DMS 273 (cell line): ENCODE results near the gene ENAH.

Source experiments
- DNase-seq: peaks from one replicate; lab custom pipeline; 2025; ENCODE audit not compliant: unreplicated experiment; lab: John Stamatoyannopoulos, UW

The ENAH gene

GRCh38 chr1:225441314-225442122, 211.4 kb downstream of the ENAH start:
- peak; percentile 45 for DNase-seq

DNA sequence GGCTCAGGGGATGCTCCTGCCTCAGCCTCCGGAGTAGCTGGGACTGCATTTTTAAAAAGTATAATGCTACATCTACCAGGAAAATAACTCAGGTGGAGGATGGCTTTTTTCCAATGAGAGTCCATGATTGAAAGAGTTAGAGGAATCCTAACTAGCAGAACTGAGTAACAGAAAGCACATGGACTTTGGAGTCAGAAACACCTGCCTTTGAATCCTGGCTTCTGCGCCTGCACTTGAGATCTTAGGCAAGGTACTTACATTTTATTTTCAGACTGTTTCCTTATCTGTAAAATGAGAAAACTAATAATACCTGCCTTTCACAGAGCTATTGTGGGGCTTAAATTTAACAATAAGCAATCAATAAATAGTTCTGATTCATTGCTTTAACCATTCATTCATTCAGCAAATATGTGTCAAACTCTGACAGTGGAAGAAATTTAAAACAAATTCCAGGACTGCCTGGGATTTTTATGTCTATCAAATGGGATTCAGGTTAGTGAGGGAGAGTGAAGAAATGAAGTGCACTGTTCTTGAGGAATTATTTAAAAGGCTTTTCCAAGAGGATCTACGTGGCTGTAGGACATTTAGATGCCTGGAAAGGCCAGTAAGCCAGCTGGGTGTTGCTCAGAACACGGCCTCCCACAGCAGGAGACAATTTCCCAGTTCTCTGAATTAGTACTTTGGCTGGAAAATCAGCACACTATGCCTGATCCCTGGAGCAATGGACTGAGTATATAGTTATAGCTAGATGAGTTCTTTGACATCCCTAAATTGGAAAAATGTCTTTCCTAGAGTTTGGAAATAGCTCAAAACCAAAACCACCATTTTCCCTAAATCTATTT, 212.3 kb downstream of the ENAH start:
- no peak for DNase-seq

GRCh38 chr1:225437710-225438437, 215.0 kb downstream of the ENAH start:
- peak; percentile 56 for DNase-seq
